T-helper 1 cell (primary cell): ENCODE data around the gene KCTD5.
A peak's percentile ranks its signal among the peaks of the same experiment; 100 is the strongest.
"Not testable (repeated sequence)": the region's sequence is repeated elsewhere in the genome, so short reads cannot be mapped to it uniquely, and the experiment has no call there.

Experiments used
- DNase-seq, 5 donors: peaks; one replicate each; pipeline ENCODE4 v3.0.0-alpha.2; 2012 to 2020

The KCTD5 gene

GRCh38 chr16:2710021-2710710, 27.8 kb downstream of the KCTD5 start:
- no peak for DNase-seq

- DNase-seq: no peak
These were observed 28.4 kb downstream of the KCTD5 start for GRCh38 chr16:2710711-2711231.

- DNase-seq: no peak
These were observed 29.2 kb downstream of the KCTD5 start for GRCh38 chr16:2711370-2712062.

- DNase-seq: no peak
These were observed 29.7 kb downstream of the KCTD5 start for GRCh38 chr16:2712063-2712441.

- no peak for DNase-seq
These were observed 30.2 kb downstream of the KCTD5 start for GRCh38 chr16:2712546-2712945.

- DNase-seq: no peak
These were observed 31.2 kb downstream of the KCTD5 start for GRCh38 chr16:2713523-2713922.

- DNase-seq: no peak
These were observed 31.9 kb downstream of the KCTD5 start for GRCh38 chr16:2713985-2714774.

GRCh38 chr16:2715064-2715463, 32.7 kb downstream of the KCTD5 start:
- DNase-seq: no peak

- DNase-seq: peak; percentile 71 to 81 (median 79)
These were observed 33.2 kb downstream of the KCTD5 start for GRCh38 chr16:2715519-2715918.

GRCh38 chr16:2715966-2716885, 33.9 kb downstream of the KCTD5 start:
- DNase-seq: no peak

- no peak for DNase-seq
These were observed 34.6 kb downstream of the KCTD5 start for GRCh38 chr16:2716948-2717347.

GRCh38 chr16:2717383-2718263, 35.3 kb downstream of the KCTD5 start:
- no peak for DNase-seq

- DNase-seq: no peak
These were observed 37.2 kb downstream of the KCTD5 start for GRCh38 chr16:2719328-2720063.

GRCh38 chr16:2720064-2720457, 37.7 kb downstream of the KCTD5 start, which contains the start of gene PRSS27:
TSS of gene PRSS27 (minus strand) at chr16:2720224. CDS start at chr16:2720160, 64 bp downstream.
- DNase-seq: no peak

GRCh38 chr16:2720719-2721633, 38.7 kb downstream of the KCTD5 start:
- DNase-seq: peak; percentile 73 to 93 (median 82)

- DNase-seq: not testable (repeated sequence)
These were observed 39.4 kb downstream of the KCTD5 start for GRCh38 chr16:2721634-2722173.

- no peak for DNase-seq
These were observed 41.9 kb downstream of the KCTD5 start for GRCh38 chr16:2724088-2724676.

GRCh38 chr16:2724816-2725348, 42.6 kb downstream of the KCTD5 start:
- DNase-seq: no peak
